HL-60 (cell line): ENCODE results near the gene CTPS2.

Experiments
- DNase-seq, 2 experiments: peaks; one replicate each; pipeline ENCODE4 v3.0.0-alpha.2; 2010 to 2020; ENCODE audit warnings: low read depth in 1 of 2, low spot score in 1 of 2
- H3K27ac ChIP-seq: fragments of 250-450 bp; sonication (Bioruptor Pico); replicated peaks from 2 replicates; pipeline ENCODE4 v1.5.1; 2020; ENCODE audit warnings: mild to moderate bottlenecking, moderate library complexity
- H3K27me3 ChIP-seq: fragments of 250-450 bp; sonication (Bioruptor Pico); 2 replicates; pipeline ENCODE4 v1.5.1; 2021; ENCODE audit warnings: mild to moderate bottlenecking, moderate library complexity; ENCODE audit not compliant: insufficient read depth, poor library complexity, severe bottlenecking
- H3K4me3 ChIP-seq: replicated peaks from 2 replicates; pipeline ENCODE4 v1.5.1; 2011; ENCODE audit warnings: mild to moderate bottlenecking, control low read depth, low read length; ENCODE audit not compliant: insufficient read depth
- CTCF ChIP-seq: IDR thresholded peaks from one replicate; pipeline ENCODE4 v1.5.1; 2011; ENCODE audit warnings: low read length, control low read depth, inconsistent platforms; ENCODE audit not compliant: insufficient read depth
- GABPA ChIP-seq: IDR thresholded peaks from 2 replicates; pipeline ENCODE4 v1.6.1; 2012; ENCODE audit warnings: low read depth
- POLR2AphosphoS5 ChIP-seq: IDR thresholded peaks from 2 replicates; pipeline ENCODE4 v1.6.1; 2012; ENCODE audit warnings: low read depth
- REST ChIP-seq: IDR thresholded peaks from 2 replicates; pipeline ENCODE4 v1.6.1; 2012; ENCODE audit warnings: low read depth; ENCODE audit not compliant: insufficient replicate concordance
- SPI1 ChIP-seq: IDR thresholded peaks from 2 replicates; pipeline ENCODE4 v1.6.1; 2012; ENCODE audit warnings: low read depth, mild to moderate bottlenecking, borderline replicate concordance

CTPS2 gene

GRCh38 chrX:16589211-16589610 lies 123.3 kb downstream of the CTPS2 start:
- Histone ChIP-seq H3K4me3 (no peak overlapping the region), H3K27ac (no peak overlapping the region), H3K27me3 (no peaks in the 10 kb centered on the region)
- TF ChIP-seq REST (no peak), SPI1 (no peak), CTCF (no peak), POLR2AphosphoS5 (no peak), GABPA (no peak)
- no peak for DNase-seq

GRCh38 chrX:16588266-16588665 lies 124.2 kb downstream of the CTPS2 start:
- TF ChIP-seq SPI1 (no peak), CTCF (no peak), REST (no peak), GABPA (no peak), POLR2AphosphoS5 (no peak)
- Histone ChIP-seq H3K4me3 (no peak overlapping the region), H3K27ac (no peak overlapping the region), H3K27me3 (no peaks in the 10 kb centered on the region)
- no peak for DNase-seq

- Histone ChIP-seq H3K27me3 (no peaks in the 10 kb centered on the region), H3K27ac (no peak overlapping the region), H3K4me3 (no peak overlapping the region)
- TF ChIP-seq GABPA (no peak), REST (no peak), CTCF (no peak), SPI1 (no peak), POLR2AphosphoS5 (no peak)
- DNase-seq = no peak
These were observed 124.6 kb downstream of the CTPS2 start for GRCh38 chrX:16587836-16588235.
